Omental fat pad (tissue), 4 donors: ENCODE measurements around the gene TKTL2. TPM values are rescaled to one million over a fixed set of nuclear protein-coding genes. Genes with fewer than 3 reads are reported as not detected.

Experiments used
- ATAC-seq: fragments of 150-250 bp; one replicate; pipeline ENCODE4 v1.9.1; 2016; ENCODE audit warnings: mild to moderate bottlenecking, moderate library complexity; ENCODE audit not compliant: low FRiP score
- DNase-seq: peaks from one replicate; pipeline ENCODE4 v3.0.0-alpha.2; 2019; ENCODE audit warnings: low spot score
- total RNA-seq, 4 donors: library from RNA; depleted of rRNA; stranded (reverse); fragments of >200 nt; gene quantifications; one replicate each; pipeline ENCODE4 v1.1.0, GENCODE V29; 2016
- TF ChIP-seq, protein P1 (sequence below), 3 donors: fragments of 450-650 bp; IDR thresholded peaks; one replicate each; pipeline ENCODE4 v1.5.1; 2016 to 2017; ENCODE audit warnings: antibody characterized with exemption in 3 of 3, mild to moderate bottlenecking in 3 of 3, moderate library complexity in 2 of 3

The TKTL2 gene
- total RNA-seq, 4 donors from 2014 or later, result 0.09 to 0.36 TPM; not detected in 2

- TF ChIP-seq, protein P1, sequence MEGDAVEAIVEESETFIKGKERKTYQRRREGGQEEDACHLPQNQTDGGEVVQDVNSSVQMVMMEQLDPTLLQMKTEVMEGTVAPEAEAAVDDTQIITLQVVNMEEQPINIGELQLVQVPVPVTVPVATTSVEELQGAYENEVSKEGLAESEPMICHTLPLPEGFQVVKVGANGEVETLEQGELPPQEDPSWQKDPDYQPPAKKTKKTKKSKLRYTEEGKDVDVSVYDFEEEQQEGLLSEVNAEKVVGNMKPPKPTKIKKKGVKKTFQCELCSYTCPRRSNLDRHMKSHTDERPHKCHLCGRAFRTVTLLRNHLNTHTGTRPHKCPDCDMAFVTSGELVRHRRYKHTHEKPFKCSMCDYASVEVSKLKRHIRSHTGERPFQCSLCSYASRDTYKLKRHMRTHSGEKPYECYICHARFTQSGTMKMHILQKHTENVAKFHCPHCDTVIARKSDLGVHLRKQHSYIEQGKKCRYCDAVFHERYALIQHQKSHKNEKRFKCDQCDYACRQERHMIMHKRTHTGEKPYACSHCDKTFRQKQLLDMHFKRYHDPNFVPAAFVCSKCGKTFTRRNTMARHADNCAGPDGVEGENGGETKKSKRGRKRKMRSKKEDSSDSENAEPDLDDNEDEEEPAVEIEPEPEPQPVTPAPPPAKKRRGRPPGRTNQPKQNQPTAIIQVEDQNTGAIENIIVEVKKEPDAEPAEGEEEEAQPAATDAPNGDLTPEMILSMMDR (IDR thresholded peaks at IDR 0.05), result no peak
- ATAC-seq (peak; percentile 72), DNase-seq (no peak)
Observed at GRCh38 chr4:163476761-163477438, 3.3 kb upstream of the TKTL2 start.

DNA sequence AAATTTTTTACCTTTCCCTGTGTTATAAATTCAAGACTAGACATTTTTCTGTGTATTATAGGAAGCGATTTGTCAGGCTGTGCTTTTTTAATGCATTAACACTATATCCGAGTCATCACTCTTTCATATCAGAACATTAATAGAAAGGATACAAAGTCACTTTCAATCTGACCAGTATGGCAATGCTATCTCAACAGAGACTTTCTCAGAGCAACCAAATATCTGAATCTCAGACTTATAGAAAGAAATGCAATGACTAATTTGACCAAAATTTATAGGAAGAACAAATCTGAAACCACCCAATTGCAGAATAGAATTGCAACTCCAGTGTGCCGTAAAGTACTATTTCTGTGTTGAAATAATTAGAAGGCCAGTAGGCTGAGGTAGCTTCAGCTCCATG, 473 bp upstream of the TKTL2 start:
- DNase-seq (no peak), ATAC-seq (no peak)
- TF ChIP-seq, protein P1 (IDR thresholded peaks at IDR 0.05), result no peak

DNA sequence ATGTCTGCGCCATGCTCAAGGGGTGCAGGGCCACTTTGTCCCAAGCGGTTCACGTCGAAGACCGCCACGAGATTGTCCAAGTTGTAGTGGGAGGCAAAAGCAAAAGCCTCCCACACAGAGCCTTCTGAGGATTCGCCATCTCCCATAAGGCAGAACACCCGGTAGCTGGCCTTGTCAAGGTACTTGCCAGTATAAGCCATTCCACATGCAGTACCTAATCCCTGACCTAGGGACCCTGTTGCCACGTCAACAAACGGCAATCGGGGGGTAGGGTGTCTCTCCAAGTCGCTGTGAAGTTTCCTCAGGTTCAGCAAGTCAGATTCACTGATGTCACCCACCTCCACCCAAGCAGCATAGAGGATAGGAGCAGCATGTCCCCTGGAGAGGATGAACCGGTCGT, 424 bp downstream of the TKTL2 start:
- no peak for ATAC-seq
- TF ChIP-seq, protein P1 (IDR thresholded peaks at IDR 0.05), result no peak

DNA sequence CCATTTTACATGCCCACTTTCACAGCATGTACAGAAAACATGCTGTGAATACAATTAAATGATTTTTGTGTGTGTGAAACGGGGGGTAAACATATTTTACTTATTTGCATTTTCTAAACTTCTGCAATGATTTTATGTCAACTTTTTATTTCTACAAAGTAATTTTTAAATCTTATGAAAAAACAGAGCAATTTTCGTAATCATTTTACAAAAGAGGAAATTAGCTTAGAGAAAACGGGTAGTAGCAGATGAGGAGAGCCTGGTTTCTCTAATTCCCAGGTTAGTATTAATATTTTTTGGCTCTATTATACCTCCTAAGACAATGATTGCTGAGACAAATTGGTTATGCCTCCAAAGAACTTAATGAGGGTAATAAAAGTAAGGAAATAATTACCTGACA, 3.2 kb downstream of the TKTL2 start:
- ATAC-seq (no peak), DNase-seq (no peak)
- TF ChIP-seq, protein P1 (IDR thresholded peaks at IDR 0.05), result no peak

More for the DNA sequence above, 424 bp downstream of the TKTL2 start:
- DNase-seq, result no peak

- DNase-seq (no peak), ATAC-seq (no peak)
- TF ChIP-seq, protein P1 (IDR thresholded peaks at IDR 0.05), result no peak
Observed at GRCh38 chr4:163467082-163467770, 6.3 kb downstream of the TKTL2 start.

DNA sequence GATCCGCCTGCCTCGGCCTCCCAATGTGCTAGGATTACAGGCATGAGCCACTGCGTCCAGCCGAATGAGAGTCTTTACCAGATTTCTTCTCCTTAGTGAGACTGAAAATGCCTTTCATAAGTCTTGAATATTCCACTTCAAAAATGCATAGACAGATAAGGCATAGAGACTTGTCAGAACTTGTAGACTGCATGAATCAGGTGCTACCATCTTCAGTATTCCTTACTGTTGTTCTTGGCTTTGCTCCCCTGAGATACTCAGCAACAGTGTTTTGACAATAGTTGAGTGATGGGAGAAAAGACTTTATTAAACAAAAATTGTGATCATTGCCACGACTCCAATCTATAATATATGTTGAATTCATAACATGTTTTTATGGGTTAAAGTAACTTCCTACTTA, 11.0 kb downstream of the TKTL2 start:
- no peak for ATAC-seq
- TF ChIP-seq, protein P1 (IDR thresholded peaks at IDR 0.05), result no peak
- DNase-seq, result no peak
